Measurements from ENCODE around the gene BRCA2.
A peak's percentile ranks its signal among the peaks of the same experiment; 100 is the strongest.
"Not testable (repeated sequence)": the region's sequence is repeated elsewhere in the genome, so short reads cannot be mapped to it uniquely, and the experiment has no call there.

BRCA2 gene

GRCh38 chr13:32309312-32310133 is 5.8 kb upstream of the BRCA2 start:
- DNase-seq (ENCODE audit: low read depth in 2 of 3, low spot score in 2 of 3) = no peak

GRCh38 chr13:32310134-32310706 is 5.1 kb upstream of the BRCA2 start:
- DNase-seq (ENCODE audit: low read depth in 2 of 3, low spot score in 2 of 3) = no peak

GRCh38 chr13:32311188-32311897 is 4.0 kb upstream of the BRCA2 start:
- no peak for DNase-seq (ENCODE audit: low read depth in 2 of 3, low spot score in 2 of 3)

GRCh38 chr13:32314271-32315237 is 754 bp upstream of the BRCA2 start:
- DNase-seq (ENCODE audit: low read depth in 2 of 3, low spot score in 2 of 3) = peak in 2 of 3 experiments; percentile 31 to 49

- no peak for DNase-seq (ENCODE audit: low read depth in 2 of 3, low spot score in 2 of 3)
These were observed 676 bp downstream of the BRCA2 start for GRCh38 chr13:32316028-32316339.

- no peak for DNase-seq (ENCODE audit: low read depth in 2 of 3, low spot score in 2 of 3)
These were observed 1.2 kb downstream of the BRCA2 start for GRCh38 chr13:32316501-32316900.

GRCh38 chr13:32317716-32318465 is 2.6 kb downstream of the BRCA2 start:
- no peak for DNase-seq (ENCODE audit: low read depth in 2 of 3, low spot score in 2 of 3)

- no peak for DNase-seq (ENCODE audit: low read depth in 2 of 3, low spot score in 2 of 3)
These were observed 5.2 kb downstream of the BRCA2 start for GRCh38 chr13:32320528-32320927.

- DNase-seq (ENCODE audit: low read depth in 2 of 3, low spot score in 2 of 3) = no peak
These were observed 8.6 kb downstream of the BRCA2 start for GRCh38 chr13:32323912-32324311.

GRCh38 chr13:32330441-32330840 is 15.1 kb downstream of the BRCA2 start:
- no peak for DNase-seq (ENCODE audit: low read depth in 2 of 3, low spot score in 2 of 3)

GRCh38 chr13:32334671-32335070 is 19.4 kb downstream of the BRCA2 start:
- no peak for DNase-seq (ENCODE audit: low read depth in 2 of 3, low spot score in 2 of 3)

- DNase-seq (ENCODE audit: low read depth in 2 of 3, low spot score in 2 of 3) = no peak
These were observed 25.6 kb downstream of the BRCA2 start for GRCh38 chr13:32340914-32341313.

- DNase-seq (ENCODE audit: low read depth in 2 of 3, low spot score in 2 of 3) = no peak
These were observed 32.3 kb downstream of the BRCA2 start for GRCh38 chr13:32347651-32348050.

GRCh38 chr13:32350839-32351441 is 35.6 kb downstream of the BRCA2 start:
- DNase-seq (ENCODE audit: low read depth in 2 of 3, low spot score in 2 of 3) = not testable (repeated sequence)

- DNase-seq (ENCODE audit: low read depth in 2 of 3, low spot score in 2 of 3) = no peak
These were observed 38.7 kb downstream of the BRCA2 start for GRCh38 chr13:32354040-32354439.

GRCh38 chr13:32355935-32356334 is 40.6 kb downstream of the BRCA2 start:
- DNase-seq (ENCODE audit: low read depth in 2 of 3, low spot score in 2 of 3) = not testable (repeated sequence)

- no peak for DNase-seq (ENCODE audit: low read depth in 2 of 3, low spot score in 2 of 3)
These were observed 47.3 kb downstream of the BRCA2 start for GRCh38 chr13:32362574-32362973.

GRCh38 chr13:32370805-32371204 is 55.5 kb downstream of the BRCA2 start:
- DNase-seq (ENCODE audit: low read depth in 2 of 3, low spot score in 2 of 3) = no peak

GRCh38 chr13:32376642-32377415 is 61.5 kb downstream of the BRCA2 start:
- DNase-seq (ENCODE audit: low read depth in 2 of 3, low spot score in 2 of 3) = no peak
